Spleen (tissue), 7 donors: Measurements from ENCODE around the gene MTX1.

ENCODE experiments used
- CTCF ChIP-seq, 11 experiments: fragments of 200-600 bp in 7 of 11; fragments of 450-650 bp in 4 of 11; sonication (generic) in 4 of 11; IDR thresholded peaks in 8 of 11; conservative IDR thresholded peaks in 3 of 11; 1 replicate in 7 of 11; 2 replicates in 4 of 11; pipeline versions ENCODE4 v1.4.0 to v1.8.0; 2016 to 2021; ENCODE audit warnings: antibody characterized with exemption in 11 of 11, inconsistent platforms in 4 of 11, mild to moderate bottlenecking in 1 of 11
- POLR2A ChIP-seq, 3 donors: fragments of 450-650 bp; IDR thresholded peaks; one replicate each; pipeline ENCODE4 v1.5.1; 2017; ENCODE audit warnings: antibody characterized with exemption in 3 of 3, mild to moderate bottlenecking in 1 of 3
- POLR2AphosphoS5 ChIP-seq, 3 donors: sonication (generic); formaldehyde crosslinking; IDR thresholded peaks; one replicate each; pipeline ENCODE4 v1.5.1; 2017; ENCODE audit warnings: antibody characterized with exemption in 3 of 3
- donor health status: DM: no; HTN: no; CAD: no; lungs with moderate emphysema.
- donor health status: DM: no; HTN: no; CAD: no.
- donor health status: DM: no; HTN: no; CAD: no.

- TF ChIP-seq CTCF (IDR thresholded peaks at IDR 0.05 in 8 of 11, conservative IDR thresholded peaks at IDR 0.05 in 3 of 11) (no peak), POLR2A (IDR thresholded peaks at IDR 0.05) (no peak), POLR2AphosphoS5 (IDR thresholded peaks at IDR 0.05) (no peak)
Measured at GRCh38 chr1:155205035-155205434, 3.5 kb upstream of the MTX1 start.
